Measurements from ENCODE around the gene TCF7L2. TPM values are rescaled to one million over a fixed set of nuclear protein-coding genes. Genes with fewer than 3 reads are reported as not detected.

The TCF7L2 gene
- total and polyA plus RNA-seq, 9 of the 15 experiments (the other 6 are each of a cell fraction or from before 2014, with no cell fraction given) = 0.32 to 2.8 (median 0.92) TPM

DNA sequence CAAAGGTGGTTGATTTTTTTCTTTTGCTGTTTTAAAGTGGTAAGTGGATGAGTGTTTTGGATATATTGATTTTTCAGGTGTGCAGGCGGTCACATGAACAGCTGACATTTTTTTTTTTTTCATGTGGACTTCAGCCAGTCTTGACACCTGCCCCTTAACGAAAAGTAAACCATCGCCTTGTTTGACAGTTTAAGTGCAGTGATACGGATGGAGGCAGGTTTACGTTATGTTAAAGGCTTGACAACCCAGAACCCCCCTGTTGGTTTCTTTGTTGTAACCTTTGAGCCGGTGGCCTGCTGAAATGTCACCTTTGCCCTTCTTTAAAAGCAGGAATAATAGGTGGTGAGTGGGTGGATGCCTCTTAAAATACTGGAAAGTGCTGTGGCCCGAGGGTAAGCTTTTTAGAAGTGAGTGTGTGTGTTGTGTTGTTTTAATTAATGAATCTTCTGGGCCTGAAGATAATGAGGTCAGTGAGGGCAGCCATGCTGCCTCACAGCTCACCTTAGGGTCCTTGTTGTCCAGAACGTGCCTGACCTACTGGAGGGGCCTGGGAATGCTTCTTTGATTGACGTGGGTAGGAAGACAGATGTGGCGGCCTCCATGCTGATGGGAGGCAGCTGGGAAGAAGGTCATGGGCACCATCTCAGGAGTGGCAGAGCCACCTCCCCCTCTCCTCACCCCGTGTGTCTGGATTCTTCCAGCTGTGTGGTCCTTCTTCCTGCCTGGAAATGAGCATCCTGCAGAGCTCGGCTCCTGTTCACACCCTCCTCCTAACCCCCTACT lies 69.8 kb downstream of the TCF7L2 start (continued):
- TF ChIP-seq, protein P1, sequence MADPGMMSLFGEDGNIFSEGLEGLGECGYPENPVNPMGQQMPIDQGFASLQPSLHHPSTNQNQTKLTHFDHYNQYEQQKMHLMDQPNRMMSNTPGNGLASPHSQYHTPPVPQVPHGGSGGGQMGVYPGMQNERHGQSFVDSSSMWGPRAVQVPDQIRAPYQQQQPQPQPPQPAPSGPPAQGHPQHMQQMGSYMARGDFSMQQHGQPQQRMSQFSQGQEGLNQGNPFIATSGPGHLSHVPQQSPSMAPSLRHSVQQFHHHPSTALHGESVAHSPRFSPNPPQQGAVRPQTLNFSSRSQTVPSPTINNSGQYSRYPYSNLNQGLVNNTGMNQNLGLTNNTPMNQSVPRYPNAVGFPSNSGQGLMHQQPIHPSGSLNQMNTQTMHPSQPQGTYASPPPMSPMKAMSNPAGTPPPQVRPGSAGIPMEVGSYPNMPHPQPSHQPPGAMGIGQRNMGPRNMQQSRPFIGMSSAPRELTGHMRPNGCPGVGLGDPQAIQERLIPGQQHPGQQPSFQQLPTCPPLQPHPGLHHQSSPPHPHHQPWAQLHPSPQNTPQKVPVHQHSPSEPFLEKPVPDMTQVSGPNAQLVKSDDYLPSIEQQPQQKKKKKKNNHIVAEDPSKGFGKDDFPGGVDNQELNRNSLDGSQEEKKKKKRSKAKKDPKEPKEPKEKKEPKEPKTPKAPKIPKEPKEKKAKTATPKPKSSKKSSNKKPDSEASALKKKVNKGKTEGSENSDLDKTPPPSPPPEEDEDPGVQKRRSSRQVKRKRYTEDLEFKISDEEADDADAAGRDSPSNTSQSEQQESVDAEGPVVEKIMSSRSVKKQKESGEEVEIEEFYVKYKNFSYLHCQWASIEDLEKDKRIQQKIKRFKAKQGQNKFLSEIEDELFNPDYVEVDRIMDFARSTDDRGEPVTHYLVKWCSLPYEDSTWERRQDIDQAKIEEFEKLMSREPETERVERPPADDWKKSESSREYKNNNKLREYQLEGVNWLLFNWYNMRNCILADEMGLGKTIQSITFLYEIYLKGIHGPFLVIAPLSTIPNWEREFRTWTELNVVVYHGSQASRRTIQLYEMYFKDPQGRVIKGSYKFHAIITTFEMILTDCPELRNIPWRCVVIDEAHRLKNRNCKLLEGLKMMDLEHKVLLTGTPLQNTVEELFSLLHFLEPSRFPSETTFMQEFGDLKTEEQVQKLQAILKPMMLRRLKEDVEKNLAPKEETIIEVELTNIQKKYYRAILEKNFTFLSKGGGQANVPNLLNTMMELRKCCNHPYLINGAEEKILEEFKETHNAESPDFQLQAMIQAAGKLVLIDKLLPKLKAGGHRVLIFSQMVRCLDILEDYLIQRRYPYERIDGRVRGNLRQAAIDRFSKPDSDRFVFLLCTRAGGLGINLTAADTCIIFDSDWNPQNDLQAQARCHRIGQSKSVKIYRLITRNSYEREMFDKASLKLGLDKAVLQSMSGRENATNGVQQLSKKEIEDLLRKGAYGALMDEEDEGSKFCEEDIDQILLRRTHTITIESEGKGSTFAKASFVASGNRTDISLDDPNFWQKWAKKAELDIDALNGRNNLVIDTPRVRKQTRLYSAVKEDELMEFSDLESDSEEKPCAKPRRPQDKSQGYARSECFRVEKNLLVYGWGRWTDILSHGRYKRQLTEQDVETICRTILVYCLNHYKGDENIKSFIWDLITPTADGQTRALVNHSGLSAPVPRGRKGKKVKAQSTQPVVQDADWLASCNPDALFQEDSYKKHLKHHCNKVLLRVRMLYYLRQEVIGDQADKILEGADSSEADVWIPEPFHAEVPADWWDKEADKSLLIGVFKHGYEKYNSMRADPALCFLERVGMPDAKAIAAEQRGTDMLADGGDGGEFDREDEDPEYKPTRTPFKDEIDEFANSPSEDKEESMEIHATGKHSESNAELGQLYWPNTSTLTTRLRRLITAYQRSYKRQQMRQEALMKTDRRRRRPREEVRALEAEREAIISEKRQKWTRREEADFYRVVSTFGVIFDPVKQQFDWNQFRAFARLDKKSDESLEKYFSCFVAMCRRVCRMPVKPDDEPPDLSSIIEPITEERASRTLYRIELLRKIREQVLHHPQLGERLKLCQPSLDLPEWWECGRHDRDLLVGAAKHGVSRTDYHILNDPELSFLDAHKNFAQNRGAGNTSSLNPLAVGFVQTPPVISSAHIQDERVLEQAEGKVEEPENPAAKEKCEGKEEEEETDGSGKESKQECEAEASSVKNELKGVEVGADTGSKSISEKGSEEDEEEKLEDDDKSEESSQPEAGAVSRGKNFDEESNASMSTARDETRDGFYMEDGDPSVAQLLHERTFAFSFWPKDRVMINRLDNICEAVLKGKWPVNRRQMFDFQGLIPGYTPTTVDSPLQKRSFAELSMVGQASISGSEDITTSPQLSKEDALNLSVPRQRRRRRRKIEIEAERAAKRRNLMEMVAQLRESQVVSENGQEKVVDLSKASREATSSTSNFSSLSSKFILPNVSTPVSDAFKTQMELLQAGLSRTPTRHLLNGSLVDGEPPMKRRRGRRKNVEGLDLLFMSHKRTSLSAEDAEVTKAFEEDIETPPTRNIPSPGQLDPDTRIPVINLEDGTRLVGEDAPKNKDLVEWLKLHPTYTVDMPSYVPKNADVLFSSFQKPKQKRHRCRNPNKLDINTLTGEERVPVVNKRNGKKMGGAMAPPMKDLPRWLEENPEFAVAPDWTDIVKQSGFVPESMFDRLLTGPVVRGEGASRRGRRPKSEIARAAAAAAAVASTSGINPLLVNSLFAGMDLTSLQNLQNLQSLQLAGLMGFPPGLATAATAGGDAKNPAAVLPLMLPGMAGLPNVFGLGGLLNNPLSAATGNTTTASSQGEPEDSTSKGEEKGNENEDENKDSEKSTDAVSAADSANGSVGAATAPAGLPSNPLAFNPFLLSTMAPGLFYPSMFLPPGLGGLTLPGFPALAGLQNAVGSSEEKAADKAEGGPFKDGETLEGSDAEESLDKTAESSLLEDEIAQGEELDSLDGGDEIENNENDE (IDR thresholded peaks at IDR 0.05; ENCODE audit: low read depth, low read length) = no peak
- TF ChIP-seq ATF7 (IDR thresholded peaks at IDR 0.05) = no peak
- TF ChIP-seq GATAD2A (IDR thresholded peaks at IDR 0.05) = no peak
- TF ChIP-seq PTRF (tag; IDR thresholded peaks at IDR 0.05) = no peak
- TF ChIP-seq MIER1 (IDR thresholded peaks at IDR 0.05; ENCODE audit: low read depth) = no peak
- no peak for TF ChIP-seq GATAD2B (IDR thresholded peaks at IDR 0.05; ENCODE audit: borderline replicate concordance)
- TF ChIP-seq, protein P2, sequence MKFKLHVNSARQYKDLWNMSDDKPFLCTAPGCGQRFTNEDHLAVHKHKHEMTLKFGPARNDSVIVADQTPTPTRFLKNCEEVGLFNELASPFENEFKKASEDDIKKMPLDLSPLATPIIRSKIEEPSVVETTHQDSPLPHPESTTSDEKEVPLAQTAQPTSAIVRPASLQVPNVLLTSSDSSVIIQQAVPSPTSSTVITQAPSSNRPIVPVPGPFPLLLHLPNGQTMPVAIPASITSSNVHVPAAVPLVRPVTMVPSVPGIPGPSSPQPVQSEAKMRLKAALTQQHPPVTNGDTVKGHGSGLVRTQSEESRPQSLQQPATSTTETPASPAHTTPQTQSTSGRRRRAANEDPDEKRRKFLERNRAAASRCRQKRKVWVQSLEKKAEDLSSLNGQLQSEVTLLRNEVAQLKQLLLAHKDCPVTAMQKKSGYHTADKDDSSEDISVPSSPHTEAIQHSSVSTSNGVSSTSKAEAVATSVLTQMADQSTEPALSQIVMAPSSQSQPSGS (CRISPR knock-in tag; IDR thresholded peaks at IDR 0.05) = no peak
- no peak for TF ChIP-seq NCOA4 (IDR thresholded peaks at IDR 0.05; ENCODE audit: partially characterized antibody)
- TF ChIP-seq, protein P3, sequence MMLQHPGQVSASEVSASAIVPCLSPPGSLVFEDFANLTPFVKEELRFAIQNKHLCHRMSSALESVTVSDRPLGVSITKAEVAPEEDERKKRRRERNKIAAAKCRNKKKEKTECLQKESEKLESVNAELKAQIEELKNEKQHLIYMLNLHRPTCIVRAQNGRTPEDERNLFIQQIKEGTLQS (IDR thresholded peaks at IDR 0.05) = no peak
- TF ChIP-seq, protein P3 (CRISPR knock-in tag; conservative IDR thresholded peaks at IDR 0.05) = no peak
- TF ChIP-seq ZNF3 (CRISPR knock-in tag; IDR thresholded peaks at IDR 0.05) = no peak
- no peak for TF ChIP-seq CBX2 (IDR thresholded peaks at IDR 0.05; ENCODE audit: insufficient read depth, low read length, poor library complexity, severe bottlenecking)
